GM21576 (cell line): ENCODE data around the gene PLEKHA4.
"Not testable (repeated sequence)": the region's sequence is repeated elsewhere in the genome, so short reads cannot be mapped to it uniquely, and the experiment has no call there.

ENCODE experiments used
- ATAC-seq: cut with Tn5 transposase; IDR thresholded peaks from one replicate; pipeline ENCODE4 v1.9.1; 2021; ENCODE audit warnings: mild to moderate bottlenecking, moderate library complexity; ENCODE audit not compliant: unreplicated experiment

The PLEKHA4 gene

DNA sequence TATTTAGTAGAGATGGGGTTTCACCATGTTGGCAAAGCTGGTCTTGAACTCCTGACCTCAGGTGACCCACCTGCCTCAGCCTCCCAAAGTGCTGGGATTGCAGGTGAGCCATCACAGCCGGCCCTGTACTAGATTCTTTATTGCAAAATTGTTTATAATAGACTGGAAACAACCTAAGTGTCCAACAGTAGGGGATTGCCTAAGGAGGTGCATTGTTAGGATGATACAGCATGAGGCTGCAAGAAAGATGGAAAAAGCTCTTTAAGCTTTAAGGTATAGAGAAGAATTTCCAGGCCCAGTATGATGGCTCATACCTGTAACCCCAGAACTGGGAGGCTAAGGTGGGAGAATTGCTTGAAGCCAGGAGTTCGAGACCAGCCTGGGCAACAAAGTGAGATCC lies 65.8 kb downstream of the PLEKHA4 start:
- no peak for ATAC-seq

GRCh38 chr19:48799358-48800300 lies 68.8 kb downstream of the PLEKHA4 start:
- ATAC-seq = no peak

- no peak for ATAC-seq
These were observed 69.5 kb downstream of the PLEKHA4 start for GRCh38 chr19:48798937-48799336.

GRCh38 chr19:48797103-48797502 lies 71.3 kb downstream of the PLEKHA4 start:
- no peak for ATAC-seq

- ATAC-seq = no peak
These were observed 71.9 kb downstream of the PLEKHA4 start for GRCh38 chr19:48796298-48797083.

DNA sequence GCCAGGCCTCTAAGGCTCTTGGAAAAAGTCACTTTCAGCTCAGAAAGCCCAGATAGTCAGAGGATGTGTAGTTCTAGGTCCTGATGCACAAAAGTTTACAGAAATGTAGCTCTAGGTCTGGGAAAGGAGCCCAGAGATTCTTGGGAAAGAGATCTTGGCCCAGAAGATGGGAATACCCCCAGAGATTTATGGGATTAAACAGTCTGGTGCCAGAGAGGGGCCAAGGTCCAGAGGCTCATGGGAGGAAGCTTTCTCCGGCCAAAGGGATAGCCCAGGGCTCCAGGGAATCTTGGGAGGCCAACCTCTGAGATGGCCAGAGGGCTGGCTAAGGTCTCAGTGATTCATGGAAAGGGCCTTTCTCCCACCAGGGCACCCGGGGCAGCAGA lies 72.7 kb downstream of the PLEKHA4 start:
- ATAC-seq = no peak

DNA sequence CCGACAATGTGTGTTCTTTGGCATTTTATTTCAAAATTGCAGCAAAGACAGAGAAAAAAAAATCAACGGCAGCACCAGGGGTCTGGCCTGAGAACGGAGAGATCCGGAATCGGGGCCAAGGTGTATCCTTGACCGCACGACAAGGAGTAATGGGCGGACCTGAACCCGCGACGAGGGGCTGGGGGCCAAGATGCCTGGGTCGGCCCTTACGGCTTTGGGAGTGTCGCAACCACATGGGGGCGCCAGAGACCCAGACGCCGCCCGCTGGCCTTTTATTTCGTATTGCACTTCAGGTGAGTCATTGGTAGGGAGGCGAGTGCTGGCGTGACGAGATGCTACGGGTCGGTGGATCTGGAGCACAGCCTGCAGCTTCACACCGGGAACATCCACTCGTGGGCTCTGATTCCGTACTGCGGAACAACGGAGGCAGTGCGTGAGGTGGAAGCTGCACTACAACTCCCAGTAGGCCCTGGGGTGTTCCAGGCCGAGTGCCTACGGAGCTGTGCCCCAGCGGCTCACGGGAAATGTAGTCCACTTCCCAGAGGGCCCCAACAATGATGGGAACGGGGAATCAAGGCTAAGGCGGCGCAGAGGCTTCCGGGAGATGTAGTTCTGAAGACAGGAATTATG lies 73.2 kb downstream of the PLEKHA4 start:
- peak; percentile 67 for ATAC-seq

DNA sequence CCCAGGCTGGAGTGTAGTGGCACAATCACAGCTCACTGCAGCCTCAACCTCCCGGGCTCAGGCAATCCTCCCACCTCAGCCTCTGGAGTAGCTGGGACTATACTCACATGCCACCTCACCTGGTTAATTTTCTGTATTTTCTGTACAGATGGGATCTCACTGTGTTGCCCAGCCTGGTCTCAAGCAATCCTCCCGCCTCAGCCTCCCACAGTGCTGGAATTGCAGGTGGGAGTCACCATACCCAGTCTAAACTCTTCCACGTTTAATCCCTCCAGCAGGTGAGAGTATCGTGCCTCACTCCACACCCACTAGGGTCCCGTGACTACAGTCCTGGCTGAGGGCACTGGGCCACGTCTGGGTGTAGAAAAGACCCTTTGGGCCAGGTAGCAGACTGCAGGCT lies 74.1 kb downstream of the PLEKHA4 start:
- ATAC-seq = no peak

DNA sequence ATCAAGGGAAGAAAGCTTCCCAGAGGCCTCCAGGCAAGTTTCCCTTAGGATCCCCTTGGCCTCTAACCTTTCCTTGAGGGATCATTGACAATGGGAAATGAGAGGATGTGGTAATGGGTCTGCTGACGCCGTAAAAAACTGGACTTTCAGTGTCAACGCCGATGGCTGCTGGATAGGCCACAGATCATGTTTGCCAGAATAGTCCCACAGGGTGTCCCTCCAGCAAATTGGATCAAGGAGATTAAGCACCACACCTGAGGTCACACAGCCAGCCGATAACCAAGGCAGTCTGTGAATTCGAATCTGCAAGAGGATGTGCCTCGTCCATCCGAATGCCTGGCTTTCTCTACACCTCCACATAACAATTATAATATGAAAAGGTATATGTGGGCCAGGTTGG lies 75.1 kb downstream of the PLEKHA4 start:
- no peak for ATAC-seq

GRCh38 chr19:48787331-48787730 lies 81.1 kb downstream of the PLEKHA4 start:
- ATAC-seq = not testable (repeated sequence)
